Fibroblast of the aortic adventitia (primary cell): ENCODE data around the gene ARPP21. TPM values are rescaled to one million over a fixed set of nuclear protein-coding genes. Genes with fewer than 3 reads are reported as not detected.

Experiments used
- DNase-seq: peaks from one replicate; pipeline ENCODE4 v3.0.0-alpha.2; 2010; ENCODE audit warnings: low read depth
- H3K4me3 ChIP-seq: 2 replicates; pipeline ENCODE4 v1.5.1; 2011; ENCODE audit warnings: low read depth, mild to moderate bottlenecking, control low read depth, low read length, moderate library complexity
- CTCF ChIP-seq: IDR thresholded peaks from 2 replicates; pipeline ENCODE4 v1.5.1; 2011; ENCODE audit warnings: mild to moderate bottlenecking, low read length, control low read depth, inconsistent platforms; ENCODE audit not compliant: insufficient read depth
- total RNA-seq: library from RNA; depleted of rRNA; stranded (reverse); fragments of >200 nt; gene quantifications from 2 replicates; pipeline ENCODE4 v1.2.3, GENCODE V29; 2012; ENCODE audit warnings: low replicate concordance

The ARPP21 gene
- total RNA-seq, 1 donor = 0.90 TPM

DNA sequence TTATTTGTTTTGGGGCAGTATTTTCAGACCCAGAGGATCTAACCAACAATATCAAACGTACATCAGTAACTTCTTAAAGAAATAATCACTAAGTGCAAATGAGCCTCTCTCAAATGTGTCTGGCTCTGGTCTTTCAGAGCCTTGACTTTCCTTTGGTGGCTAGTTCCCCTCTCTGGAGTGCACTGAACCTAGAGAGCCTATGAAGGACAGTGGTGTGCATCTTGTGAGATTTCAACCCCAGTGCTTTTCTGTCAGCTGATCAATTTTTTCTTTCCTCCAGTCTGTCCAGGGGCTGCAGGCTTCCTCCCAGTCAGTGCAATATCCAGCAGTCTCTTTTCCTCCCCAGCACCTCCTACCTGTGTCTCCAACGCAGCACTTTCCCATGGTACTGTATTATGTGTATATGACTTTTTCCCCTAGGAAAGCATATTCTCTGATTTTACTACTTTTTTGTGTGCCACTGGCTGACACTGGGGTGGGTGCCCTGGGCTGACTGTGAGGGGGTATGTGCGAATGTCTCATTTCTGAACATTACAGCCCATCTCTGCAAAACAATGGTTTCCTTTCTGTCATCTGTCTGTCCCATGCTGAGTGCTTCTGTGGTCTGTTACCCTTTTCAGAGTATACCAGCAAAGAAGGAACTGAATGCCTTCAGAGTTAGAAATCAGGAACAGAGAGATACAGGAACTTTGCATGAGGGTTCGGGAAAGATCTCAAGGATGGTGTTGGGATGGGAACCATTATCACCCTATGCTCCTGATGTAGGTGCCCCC lies 98.8 kb downstream of the ARPP21 start:
- TF ChIP-seq CTCF = no peak
- no peak for DNase-seq
- no peak overlapping the region for H3K4me3 ChIP-seq

GRCh38 chr3:35739181-35739809 lies 100.0 kb downstream of the ARPP21 start:
- DNase-seq = no peak
- no peak overlapping the region for H3K4me3 ChIP-seq
- no peak for TF ChIP-seq CTCF

DNA sequence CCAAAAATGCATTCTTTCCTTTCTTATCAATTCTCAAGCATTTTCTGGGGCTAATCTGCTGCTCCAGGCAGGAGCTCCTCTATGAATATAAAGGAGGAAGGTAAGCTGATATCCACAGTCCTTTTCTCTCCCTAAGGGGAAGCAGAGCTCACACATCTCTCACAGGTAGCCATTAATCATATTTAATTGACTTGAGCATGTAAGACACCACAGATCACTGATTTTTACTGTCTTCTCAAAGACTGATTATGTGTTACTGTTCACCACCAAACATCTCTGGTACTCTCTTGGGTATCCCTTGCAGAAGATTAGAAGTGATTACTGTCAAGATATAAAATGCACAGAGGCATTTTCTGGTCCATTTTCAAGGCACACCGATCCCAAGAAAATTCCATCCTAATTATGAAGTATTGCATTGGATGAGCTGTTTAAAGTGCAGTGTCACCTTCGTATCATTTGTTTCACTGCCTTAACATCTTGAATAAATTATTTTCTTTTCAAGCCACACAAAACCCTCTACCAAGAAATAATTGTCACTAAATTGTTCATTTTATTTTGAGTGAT lies 100.7 kb downstream of the ARPP21 start:
- no peak for TF ChIP-seq CTCF
- no peak for DNase-seq
- no peak overlapping the region for H3K4me3 ChIP-seq

DNA sequence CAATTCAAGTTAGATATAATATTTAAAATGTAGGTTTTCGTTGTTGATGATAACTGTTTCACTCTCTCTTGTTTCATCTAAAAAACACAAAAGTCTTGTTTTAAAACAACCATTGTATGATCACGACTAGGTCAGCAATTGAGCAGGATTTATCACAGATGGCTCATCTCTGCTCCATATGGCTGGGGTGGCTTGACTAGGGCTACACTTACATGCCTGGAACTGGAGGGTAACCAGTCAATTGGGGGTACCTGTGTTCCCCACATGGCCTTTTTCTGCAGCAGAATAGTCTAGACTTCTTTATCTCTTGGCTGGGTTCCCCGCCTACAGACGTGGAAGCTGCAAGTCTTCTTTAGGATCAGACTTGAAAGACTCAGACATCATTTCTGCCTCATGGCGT lies 103.9 kb downstream of the ARPP21 start:
- DNase-seq = no peak
- H3K4me3 ChIP-seq = no peak overlapping the region
- no peak for TF ChIP-seq CTCF

GRCh38 chr3:35744419-35744818 lies 105.1 kb downstream of the ARPP21 start:
- no peak for DNase-seq
- TF ChIP-seq CTCF = no peak
- no peak overlapping the region for H3K4me3 ChIP-seq

GRCh38 chr3:35745351-35745750 lies 106.0 kb downstream of the ARPP21 start:
- no peak overlapping the region for H3K4me3 ChIP-seq
- TF ChIP-seq CTCF = no peak
- no peak for DNase-seq
